H9 (cell line): ENCODE results near the gene NAT16. TPM values are rescaled to one million over a fixed set of nuclear protein-coding genes. Genes with fewer than 3 reads are reported as not detected.

ENCODE experiments used
- DNase-seq: peaks from one replicate; pipeline ENCODE4 v3.0.0-alpha.2; 2017
- H2AFZ ChIP-seq: one replicate; pipeline ENCODE4 v1.6.1; 2013; ENCODE audit warnings: mild to moderate bottlenecking, low read length, control low read depth, moderate library complexity
- H2AK5ac ChIP-seq: 2 replicates; pipeline ENCODE4 v1.6.1; 2013; ENCODE audit warnings: low read length, control low read depth, mixed read lengths; ENCODE audit not compliant: insufficient read length
- H2BK120ac ChIP-seq: one replicate; pipeline ENCODE4 v1.6.1; 2013; ENCODE audit warnings: low read depth, mild to moderate bottlenecking, low read length, control low read depth, inconsistent platforms; ENCODE audit not compliant: poor library complexity, severe bottlenecking
- H2BK12ac ChIP-seq: 2 replicates; pipeline ENCODE4 v1.6.1; 2013; ENCODE audit warnings: low read length, control low read depth, mixed read lengths, low read depth; ENCODE audit not compliant: insufficient read length
- H2BK15ac ChIP-seq: 2 replicates; pipeline ENCODE4 v1.6.1; 2013; ENCODE audit warnings: low read depth, low read length, control low read depth
- H2BK20ac ChIP-seq: one replicate; pipeline ENCODE4 v1.6.1; 2013; ENCODE audit warnings: low read depth, mild to moderate bottlenecking, low read length, control low read depth, inconsistent platforms; ENCODE audit not compliant: poor library complexity, severe bottlenecking
- H2BK5ac ChIP-seq: 2 replicates; pipeline ENCODE4 v1.6.1; 2013; ENCODE audit warnings: low read length, control low read depth, mixed read lengths; ENCODE audit not compliant: insufficient read length
- H3K14ac ChIP-seq: 2 replicates; pipeline ENCODE4 v1.6.1; 2013; ENCODE audit warnings: low read length, control low read depth; ENCODE audit not compliant: insufficient read depth
- H3K18ac ChIP-seq: 2 replicates; pipeline ENCODE4 v1.6.1; 2013; ENCODE audit warnings: low read depth, mild to moderate bottlenecking, mixed read lengths, low read length, control low read depth; ENCODE audit not compliant: insufficient read length
- H3K23ac ChIP-seq: 2 replicates; pipeline ENCODE4 v1.6.1; 2013; ENCODE audit warnings: low read length, control low read depth, mixed read lengths, low read depth; ENCODE audit not compliant: insufficient read length
- H3K23me2 ChIP-seq: 2 replicates; pipeline ENCODE4 v1.6.1; 2013; ENCODE audit warnings: low read depth, mild to moderate bottlenecking, mixed read lengths, low read length, control low read depth; ENCODE audit not compliant: insufficient read length, poor library complexity, severe bottlenecking
- H3K27ac ChIP-seq: 2 replicates; pipeline ENCODE4 v1.5.1; 2013; ENCODE audit warnings: low read length, control low read depth, mixed read lengths, low read depth; ENCODE audit not compliant: insufficient read length
- H3K27me3 ChIP-seq: 2 replicates; pipeline ENCODE4 v1.6.1; 2013; ENCODE audit warnings: low read length, control low read depth, inconsistent platforms; ENCODE audit not compliant: insufficient read depth
- H3K4ac ChIP-seq: 2 replicates; pipeline ENCODE4 v1.6.1; 2013; ENCODE audit warnings: low read depth, mild to moderate bottlenecking, control low read depth, inconsistent platforms, low read length, moderate library complexity
- H3K4me1 ChIP-seq: 2 replicates; pipeline ENCODE4 v1.6.1; 2013; ENCODE audit warnings: low read length, control low read depth, inconsistent platforms; ENCODE audit not compliant: insufficient read depth
- H3K4me2 ChIP-seq: 2 replicates; pipeline ENCODE4 v1.6.1; 2013; ENCODE audit warnings: low read length, control low read depth, mixed read lengths; ENCODE audit not compliant: insufficient read length, insufficient read depth
- H3K56ac ChIP-seq: 2 replicates; pipeline ENCODE4 v1.6.1; 2013; ENCODE audit warnings: low read depth, mild to moderate bottlenecking, mixed read lengths, low read length, control low read depth; ENCODE audit not compliant: insufficient read length
- H3K79me1 ChIP-seq: 2 replicates; pipeline ENCODE4 v1.6.1; 2013; ENCODE audit warnings: low read depth, mild to moderate bottlenecking, moderate library complexity, low read length, control low read depth, inconsistent platforms; ENCODE audit not compliant: insufficient read depth, poor library complexity, severe bottlenecking
- H3K79me2 ChIP-seq: 2 replicates; pipeline ENCODE4 v1.6.1; 2013; ENCODE audit warnings: low read length, control low read depth, inconsistent platforms; ENCODE audit not compliant: insufficient read depth
- H3K9ac ChIP-seq: 2 replicates; pipeline ENCODE4 v1.6.1; 2013; ENCODE audit warnings: low read length, control low read depth, mixed read lengths; ENCODE audit not compliant: insufficient read length; ENCODE audit errors: extremely low read depth
- H3K9me3 ChIP-seq: one replicate; pipeline ENCODE4 v1.6.1; 2013; ENCODE audit warnings: low read depth, low read length, inconsistent platforms; ENCODE audit not compliant: control insufficient read depth
- H3T11ph ChIP-seq: one replicate; pipeline ENCODE4 v1.6.1; 2013; ENCODE audit warnings: mild to moderate bottlenecking, low read length, control low read depth, inconsistent platforms
- H4K20me1 ChIP-seq: one replicate; pipeline ENCODE4 v1.6.1; 2013; ENCODE audit not compliant: control insufficient read depth, insufficient read length, insufficient read depth
- H4K5ac ChIP-seq: 2 replicates; pipeline ENCODE4 v1.6.1; 2013; ENCODE audit warnings: low read depth, mild to moderate bottlenecking, mixed read lengths, low read length, control low read depth; ENCODE audit not compliant: insufficient read length
- H4K8ac ChIP-seq: replicated peaks from 2 replicates; pipeline ENCODE4 v1.6.1; 2013; ENCODE audit warnings: low read length, control low read depth, mixed read lengths, low read depth; ENCODE audit not compliant: insufficient read length
- H4K91ac ChIP-seq: 2 replicates; pipeline ENCODE4 v1.6.1; 2013; ENCODE audit warnings: low read depth, mild to moderate bottlenecking, moderate library complexity, mixed read lengths, low read length, control low read depth; ENCODE audit not compliant: insufficient read length
- H3K27ac Mint-ChIP-seq, 3 experiments: 2 replicates in 2 of 3; 3 replicates in 1 of 3; pipeline ENCODE4 v1.8.0; 2020 to 2021; ENCODE audit warnings: mixed read lengths in 3 of 3, mild to moderate bottlenecking in 1 of 3, moderate library complexity in 1 of 3
- H3K27me3 Mint-ChIP-seq: 2 replicates; pipeline ENCODE4 v1.8.0; 2021; ENCODE audit warnings: low read depth, mild to moderate bottlenecking, moderate library complexity, mixed read lengths
- H3K36me3 Mint-ChIP-seq, 3 experiments: 2 replicates in 2 of 3; 3 replicates in 1 of 3; pipeline ENCODE4 v1.8.0; 2020 to 2021; ENCODE audit warnings: low read depth in 3 of 3, mixed read lengths in 3 of 3; ENCODE audit not compliant: insufficient read depth in 1 of 3
- H3K4me1 Mint-ChIP-seq, 2 experiments: 2 replicates each; pipeline ENCODE4 v1.8.0; 2020; ENCODE audit warnings: mixed read lengths in 2 of 2
- H3K4me3 Mint-ChIP-seq, 2 experiments: 2 replicates in 1 of 2; 3 replicates in 1 of 2; pipeline ENCODE4 v1.8.0; 2020 to 2021; ENCODE audit warnings: mild to moderate bottlenecking in 2 of 2, mixed read lengths in 2 of 2, moderate library complexity in 1 of 2
- H3K9me3 Mint-ChIP-seq, 2 experiments: 2 replicates in 1 of 2; 3 replicates in 1 of 2; pipeline ENCODE4 v1.8.0; 2020; ENCODE audit warnings: mild to moderate bottlenecking in 2 of 2, mixed read lengths in 2 of 2, moderate library complexity in 1 of 2
- WGBS: extraction: QIAGEN DNeasy Blood & Tissue Kit; methylation state at CpG from one replicate; pipeline ENCODE4 v1.1.7; 2013; ENCODE audit warnings: missing lambda C conversion rate, low lambda C conversion rate, mixed read lengths; ENCODE audit not compliant: insufficient read length; ENCODE audit errors: extremely low coverage; 5-methylcytosine and 5-hydroxymethylcytosine counted together
- total RNA-seq: library from RNA; stranded (reverse); gene quantifications from 2 replicates; pipeline ENCODE4 v1.2.1, GENCODE V29; 2021
- TF ChIP-seq, protein P1 (sequence below): fragments of 200-600 bp; sonication (generic); conservative IDR thresholded peaks from 3 replicates; pipeline ENCODE4 v1.8.0; 2021; ENCODE audit warnings: antibody characterized with exemption, mild to moderate bottlenecking

The NAT16 gene
- total RNA-seq, 1 experiment from 2014 or later = 0.50 TPM

- no peak overlapping the region for H2BK20ac ChIP-seq
- H3K27me3 ChIP-seq = peaks cover 23% of the 10 kb centered on the region
- H3K27ac ChIP-seq = no peak overlapping the region
- H2AFZ ChIP-seq = no peak overlapping the region
- H3K79me2 ChIP-seq = no peaks in the 10 kb centered on the region
- no peaks in the 10 kb centered on the region for H4K20me1 ChIP-seq
- H3K4me1 ChIP-seq = peaks cover 20% of the 10 kb centered on the region; the same call in 1 of the 2 replicates
- H3T11ph ChIP-seq = no peak overlapping the region
- H3K14ac ChIP-seq = no peak overlapping the region
- H3K4me3 Mint-ChIP-seq = peak overlapping the region; percentile 82 to 87
- peaks cover 58 to 70% of the 10 kb centered on the region in 2 experiments for H3K4me1 Mint-ChIP-seq
- H2BK5ac ChIP-seq = no peak overlapping the region
- TF ChIP-seq, protein P1, sequence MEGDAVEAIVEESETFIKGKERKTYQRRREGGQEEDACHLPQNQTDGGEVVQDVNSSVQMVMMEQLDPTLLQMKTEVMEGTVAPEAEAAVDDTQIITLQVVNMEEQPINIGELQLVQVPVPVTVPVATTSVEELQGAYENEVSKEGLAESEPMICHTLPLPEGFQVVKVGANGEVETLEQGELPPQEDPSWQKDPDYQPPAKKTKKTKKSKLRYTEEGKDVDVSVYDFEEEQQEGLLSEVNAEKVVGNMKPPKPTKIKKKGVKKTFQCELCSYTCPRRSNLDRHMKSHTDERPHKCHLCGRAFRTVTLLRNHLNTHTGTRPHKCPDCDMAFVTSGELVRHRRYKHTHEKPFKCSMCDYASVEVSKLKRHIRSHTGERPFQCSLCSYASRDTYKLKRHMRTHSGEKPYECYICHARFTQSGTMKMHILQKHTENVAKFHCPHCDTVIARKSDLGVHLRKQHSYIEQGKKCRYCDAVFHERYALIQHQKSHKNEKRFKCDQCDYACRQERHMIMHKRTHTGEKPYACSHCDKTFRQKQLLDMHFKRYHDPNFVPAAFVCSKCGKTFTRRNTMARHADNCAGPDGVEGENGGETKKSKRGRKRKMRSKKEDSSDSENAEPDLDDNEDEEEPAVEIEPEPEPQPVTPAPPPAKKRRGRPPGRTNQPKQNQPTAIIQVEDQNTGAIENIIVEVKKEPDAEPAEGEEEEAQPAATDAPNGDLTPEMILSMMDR = no peak
- H2BK15ac ChIP-seq = no peak overlapping the region
- DNase-seq = peak; percentile 71
- H3K4me2 ChIP-seq = peak overlapping the region; percentile 63
- no peaks in the 10 kb centered on the region for H3K36me3 Mint-ChIP-seq
- WGBS = no CpG with 5 or more reads among the region's 38 CpGs
- H3K27me3 Mint-ChIP-seq = peaks cover 63% of the 10 kb centered on the region
- H3K79me1 ChIP-seq = no peaks in the 10 kb centered on the region
- H3K4ac ChIP-seq = no peak overlapping the region
- no peak overlapping the region for H4K91ac ChIP-seq
- H2AK5ac ChIP-seq = no peak overlapping the region
- no peak overlapping the region for H2BK120ac ChIP-seq
- no peak overlapping the region for H3K23ac ChIP-seq
- H4K5ac ChIP-seq = no peak overlapping the region
- H3K27ac Mint-ChIP-seq = peak overlapping the region in 2 of 3 experiments; percentile 0 to 74; a peak in 3 of 7 replicates
- H3K9me3 ChIP-seq = no peaks in the 10 kb centered on the region
- H3K9me3 Mint-ChIP-seq = no peaks in the 10 kb centered on the region
- no peak overlapping the region for H4K8ac ChIP-seq
- peaks cover 50% of the 10 kb centered on the region for H3K23me2 ChIP-seq
- no peak overlapping the region for H3K9ac ChIP-seq
- H2BK12ac ChIP-seq = no peak overlapping the region
- no peak overlapping the region for H3K56ac ChIP-seq
- no peak overlapping the region for H3K18ac ChIP-seq
These were observed 14.0 kb downstream of the NAT16 start for GRCh38 chr7:101165958-101166647.
